ENCODE data around the gene TSEN15. TPM values are rescaled to one million over a fixed set of nuclear protein-coding genes. Genes with fewer than 3 reads are reported as not detected.

Gene TSEN15
- total RNA-seq (10 to 100 TPM; 21.0 to 32.1 (median 25.0) TPM), polyA plus RNA-seq (10 to 100 TPM; 15.9 to 38.7 (median 19.3) TPM)
- long read RNA-seq, donor 1, transcript TSEN15-203 (4 exons, 1,844 nt): minor isoform, 6 of 22 reads
- long read RNA-seq, donor 1, transcript TSEN15-216 (5 exons, 1,986 nt): major isoform, 11 of 22 reads
- long read RNA-seq, donor 1, partial matches to known transcripts: 0 of 22 reads
- long read RNA-seq, donor 1, other reads (novel, unspliced or antisense): 0 of 22 reads
- long read RNA-seq, donor 2, transcript TSEN15-216 (5 exons, 1,986 nt): major isoform, 19 of 34 reads
- long read RNA-seq, donor 2, transcript TSEN15-208 (4 exons, 2,219 nt): minor isoform, 5 of 34 reads
- long read RNA-seq, donor 2, partial matches to known transcripts: 0 of 34 reads
- long read RNA-seq, donor 2, other reads (novel, unspliced or antisense): 0 of 34 reads

DNA sequence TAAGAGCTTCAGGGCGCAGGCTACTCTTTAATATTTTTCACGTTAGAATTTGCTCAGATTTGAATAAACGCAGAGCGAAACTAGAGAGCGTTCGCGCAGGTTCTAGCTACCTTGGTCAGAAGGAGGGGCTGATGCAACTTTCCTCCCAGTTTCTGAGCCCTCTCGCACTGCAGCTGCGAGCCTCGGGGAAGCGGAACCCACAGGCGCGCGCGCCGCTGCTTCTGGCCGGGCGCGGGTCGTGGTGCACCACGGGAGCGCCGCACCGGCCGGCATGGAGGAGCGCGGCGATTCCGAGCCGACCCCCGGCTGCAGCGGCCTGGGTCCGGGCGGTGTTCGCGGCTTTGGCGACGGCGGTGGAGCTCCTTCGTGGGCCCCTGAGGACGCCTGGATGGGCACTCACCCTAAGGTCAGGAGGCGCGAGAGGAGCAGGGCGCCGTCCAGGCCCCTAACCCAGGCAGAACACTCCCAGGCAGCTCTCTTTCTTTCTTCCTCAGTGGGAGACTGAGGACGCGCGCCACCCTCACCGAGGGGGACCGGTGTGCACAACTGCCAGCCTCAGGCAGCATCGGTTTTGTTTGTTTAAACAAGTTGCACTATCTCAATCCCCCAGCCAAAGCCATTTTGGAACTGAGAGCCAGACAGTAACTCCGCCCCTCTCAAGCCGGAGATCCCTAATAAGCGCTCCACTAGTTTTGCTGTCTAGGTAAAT, at the start of gene TSEN15:
TSS of gene TSEN15 (plus strand) at position 246 of the 709 bp plus-strand sequence. CDS start at position 272, 26 bp downstream.
- DNase-seq: peak; percentile 81 to 84
- Histone ChIP-seq H3K4me1 (peaks cover 25% of the 10 kb centered on the region), H3K27me3 (ENCODE audit: insufficient read depth in 3 of 3, low read length in 2 of 3) (no peaks in the 10 kb centered on the region), H3K36me3 (ENCODE audit: insufficient read depth in 1 of 2, low read depth in 1 of 2) (peaks cover 0 to 19% of the 10 kb centered on the region in 2 donors), H3K4me3 (peak within 1 kb of the TSS; percentile 80), H3K9me3 (no peaks in the 10 kb centered on the region), H3K27ac (peak within 1 kb of the TSS; percentile 83)
- 0% methylated on average over 53 to 54 of the region's 54 CpGs for WGBS, 3 donors
- intact Hi-C loops (cut with DNase I): no loop called here
- TF ChIP-seq, protein P1, sequence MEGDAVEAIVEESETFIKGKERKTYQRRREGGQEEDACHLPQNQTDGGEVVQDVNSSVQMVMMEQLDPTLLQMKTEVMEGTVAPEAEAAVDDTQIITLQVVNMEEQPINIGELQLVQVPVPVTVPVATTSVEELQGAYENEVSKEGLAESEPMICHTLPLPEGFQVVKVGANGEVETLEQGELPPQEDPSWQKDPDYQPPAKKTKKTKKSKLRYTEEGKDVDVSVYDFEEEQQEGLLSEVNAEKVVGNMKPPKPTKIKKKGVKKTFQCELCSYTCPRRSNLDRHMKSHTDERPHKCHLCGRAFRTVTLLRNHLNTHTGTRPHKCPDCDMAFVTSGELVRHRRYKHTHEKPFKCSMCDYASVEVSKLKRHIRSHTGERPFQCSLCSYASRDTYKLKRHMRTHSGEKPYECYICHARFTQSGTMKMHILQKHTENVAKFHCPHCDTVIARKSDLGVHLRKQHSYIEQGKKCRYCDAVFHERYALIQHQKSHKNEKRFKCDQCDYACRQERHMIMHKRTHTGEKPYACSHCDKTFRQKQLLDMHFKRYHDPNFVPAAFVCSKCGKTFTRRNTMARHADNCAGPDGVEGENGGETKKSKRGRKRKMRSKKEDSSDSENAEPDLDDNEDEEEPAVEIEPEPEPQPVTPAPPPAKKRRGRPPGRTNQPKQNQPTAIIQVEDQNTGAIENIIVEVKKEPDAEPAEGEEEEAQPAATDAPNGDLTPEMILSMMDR (IDR thresholded peaks at IDR 0.05): no peak
- ATAC-seq: peak; percentile 98 to 100 (median 99)

DNA sequence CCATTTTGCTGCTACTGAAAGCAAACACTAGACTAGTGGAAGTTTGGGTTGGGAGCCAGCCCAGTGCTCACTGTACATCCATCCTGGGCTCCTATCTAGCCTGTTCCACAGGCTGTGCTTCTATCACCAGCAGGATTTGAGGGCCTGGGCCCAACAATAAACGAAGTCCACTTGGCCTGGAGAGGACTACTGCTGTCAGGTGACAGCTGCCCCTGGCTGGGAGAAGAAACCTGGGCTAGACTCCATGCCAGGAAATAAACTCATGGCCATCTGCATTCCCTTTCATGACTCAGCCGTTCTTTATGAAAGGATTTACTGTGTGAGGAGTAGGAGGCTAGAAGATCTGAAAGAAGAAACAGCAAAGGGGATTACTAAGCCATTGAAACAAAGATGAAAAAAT, 49.5 kb upstream of the TSEN15 start:
- peak; percentile 82 to 97 (median 92) for ATAC-seq
- H3K27me3 ChIP-seq (ENCODE audit: insufficient read depth in 3 of 3, low read length in 2 of 3): no peaks in the 10 kb centered on the region
- no peaks in the 10 kb centered on the region for H3K4me1 ChIP-seq
- peak overlapping the region; percentile 43 for H3K27ac ChIP-seq
- TF ChIP-seq, protein P1 (IDR thresholded peaks at IDR 0.05): no peak
- WGBS, 3 donors: 12 to 25% (median 17%) methylated on average over 2 of the region's 2 CpGs
- no peak for DNase-seq
- no peak overlapping the region for H3K4me3 ChIP-seq
- intact Hi-C loops (cut with DNase I): loop anchor here in 1 of 2 donors (5.0 kb wide), 1 partner anchor 35 kb away; the partner anchor contains the start of gene COLGALT2
- no peaks in the 10 kb centered on the region for H3K9me3 ChIP-seq
- H3K36me3 ChIP-seq (ENCODE audit: insufficient read depth in 1 of 2, low read depth in 1 of 2): no peaks in the 10 kb centered on the region

DNA sequence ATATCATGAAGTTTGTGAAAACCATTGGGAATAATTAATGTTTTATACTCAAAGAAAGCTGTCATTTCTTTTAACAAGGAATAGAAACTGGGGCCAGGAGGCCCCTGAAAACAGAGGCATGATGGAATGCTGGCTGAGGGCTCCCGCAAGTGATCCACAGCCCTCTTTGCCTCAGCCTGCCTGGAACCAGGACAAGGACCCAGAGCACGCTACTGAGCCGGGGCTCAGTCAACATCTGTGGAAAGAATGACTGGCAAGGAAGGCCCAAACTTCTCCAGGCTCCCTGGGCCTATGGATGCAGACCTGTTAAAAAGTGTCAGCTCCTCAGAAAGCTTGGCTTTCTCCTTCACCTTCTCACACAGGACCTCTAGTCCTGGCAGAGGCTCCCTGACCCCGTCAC, 46.6 kb upstream of the TSEN15 start:
- Histone ChIP-seq H3K27ac (no peak overlapping the region), H3K27me3 (ENCODE audit: insufficient read depth in 3 of 3, low read length in 2 of 3) (no peaks in the 10 kb centered on the region), H3K36me3 (ENCODE audit: insufficient read depth in 1 of 2, low read depth in 1 of 2) (no peaks in the 10 kb centered on the region), H3K4me1 (no peaks in the 10 kb centered on the region), H3K9me3 (no peaks in the 10 kb centered on the region), H3K4me3 (no peak overlapping the region)
- DNase-seq (no peak), ATAC-seq (no peak)
- WGBS, 3 donors: 72 to 88% (median 82%) methylated on average over 4 of the region's 4 CpGs
- intact Hi-C loops (cut with DNase I): loop anchor here in 1 of 2 donors (5.0 kb wide), 1 partner anchor 32 kb away; the partner anchor contains the start of gene COLGALT2
- TF ChIP-seq, protein P1 (IDR thresholded peaks at IDR 0.05): no peak

DNA sequence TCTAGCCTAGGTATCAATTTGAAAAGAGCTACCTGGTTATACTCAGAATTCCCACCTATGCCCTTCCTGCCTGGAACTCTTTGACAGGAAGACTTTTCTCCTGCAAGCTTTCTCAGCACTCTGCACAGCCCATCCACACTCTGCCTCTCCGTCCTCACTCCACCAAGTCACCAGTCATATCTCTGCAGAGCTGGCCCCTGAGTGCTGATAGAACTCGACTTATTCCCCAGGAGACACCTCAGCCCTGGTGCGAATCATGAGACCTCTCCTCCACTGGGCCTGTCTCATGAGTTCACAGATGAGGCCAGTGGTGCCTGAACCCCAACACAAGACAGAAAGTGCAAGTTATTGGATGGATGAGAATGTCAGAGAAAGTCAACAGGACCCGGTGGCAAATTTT, 46.0 kb upstream of the TSEN15 start:
- H3K9me3 ChIP-seq: no peaks in the 10 kb centered on the region
- no peak for ATAC-seq
- no peak for DNase-seq
- WGBS, 3 donors: 90 to 91% (median 90%) methylated on average over 4 of the region's 4 CpGs
- no peaks in the 10 kb centered on the region for H3K27me3 ChIP-seq (ENCODE audit: insufficient read depth in 3 of 3, low read length in 2 of 3)
- intact Hi-C loops (cut with DNase I): no loop called here
- H3K4me3 ChIP-seq: no peak overlapping the region
- H3K27ac ChIP-seq: no peak overlapping the region
- TF ChIP-seq, protein P1 (IDR thresholded peaks at IDR 0.05): no peak
- no peaks in the 10 kb centered on the region for H3K4me1 ChIP-seq
- H3K36me3 ChIP-seq (ENCODE audit: insufficient read depth in 1 of 2, low read depth in 1 of 2): no peaks in the 10 kb centered on the region

Measured in psoas muscle (tissue), 8 donors.